ENCODE data around the gene CD1B.

- no peak for TF ChIP-seq CTCF (tag by site-specific recombination; IDR thresholded peaks at IDR 0.05)
- no peak for TF ChIP-seq PRDM1 (tag by site-specific recombination; IDR thresholded peaks at IDR 0.05)
- TF ChIP-seq ZNF10 (tag by site-specific recombination; IDR thresholded peaks at IDR 0.05): no peak
- no peak for TF ChIP-seq PBX3 (CRISPR knock-in tag; IDR thresholded peaks at IDR 0.05)
- no peak for TF ChIP-seq SP2 (tag by site-specific recombination; IDR thresholded peaks at IDR 0.05)
- no peak for TF ChIP-seq ZNF274 (IDR thresholded peaks at IDR 0.05; ENCODE audit: low read length)
- no peak for TF ChIP-seq ZNF274 (tag by site-specific recombination; IDR thresholded peaks at IDR 0.05; ENCODE audit: borderline replicate concordance)
- TF ChIP-seq ZBTB21 (tag by site-specific recombination; IDR thresholded peaks at IDR 0.05): no peak
- TF ChIP-seq MZF1 (tag by site-specific recombination; IDR thresholded peaks at IDR 0.05; ENCODE audit: borderline replicate concordance): no peak
- no peak for TF ChIP-seq HOXA7 (CRISPR knock-in tag; IDR thresholded peaks at IDR 0.05; ENCODE audit: borderline replicate concordance)
- TF ChIP-seq ZNF133 (tag by site-specific recombination; IDR thresholded peaks at IDR 0.05): no peak
- TF ChIP-seq ZNF639 (tag by site-specific recombination; IDR thresholded peaks at IDR 0.05): no peak
- TF ChIP-seq, protein P1, sequence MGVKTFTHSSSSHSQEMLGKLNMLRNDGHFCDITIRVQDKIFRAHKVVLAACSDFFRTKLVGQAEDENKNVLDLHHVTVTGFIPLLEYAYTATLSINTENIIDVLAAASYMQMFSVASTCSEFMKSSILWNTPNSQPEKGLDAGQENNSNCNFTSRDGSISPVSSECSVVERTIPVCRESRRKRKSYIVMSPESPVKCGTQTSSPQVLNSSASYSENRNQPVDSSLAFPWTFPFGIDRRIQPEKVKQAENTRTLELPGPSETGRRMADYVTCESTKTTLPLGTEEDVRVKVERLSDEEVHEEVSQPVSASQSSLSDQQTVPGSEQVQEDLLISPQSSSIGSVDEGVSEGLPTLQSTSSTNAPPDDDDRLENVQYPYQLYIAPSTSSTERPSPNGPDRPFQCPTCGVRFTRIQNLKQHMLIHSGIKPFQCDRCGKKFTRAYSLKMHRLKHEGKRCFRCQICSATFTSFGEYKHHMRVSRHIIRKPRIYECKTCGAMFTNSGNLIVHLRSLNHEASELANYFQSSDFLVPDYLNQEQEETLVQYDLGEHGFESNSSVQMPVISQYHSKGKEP (tag by site-specific recombination; IDR thresholded peaks at IDR 0.05): no peak
- TF ChIP-seq SETDB1 (IDR thresholded peaks at IDR 0.05; ENCODE audit: insufficient read length, low read length): no peak
- TF ChIP-seq ZNF174 (tag by site-specific recombination; IDR thresholded peaks at IDR 0.05): no peak
These were observed 44.8 kb downstream of the CD1B start for GRCh38 chr1:158286487-158286886.

Measured in HEK293 (cell line).